Stimulated activated CD8-positive, alpha-beta memory T cell treated with anti-CD3 and anti-CD28 coated beads, Interleukin-7, amount 100 ng/mL, for 4 hours (primary cell): ENCODE data around the gene C3orf70.

Experiments
- DNase-seq, 2 donors: peaks; one replicate each; pipeline ENCODE4 v3.0.0-alpha.2; 2020; ENCODE audit warnings: low read depth in 2 of 2

Gene C3orf70

GRCh38 chr3:185087419-185087818 lies 65.4 kb downstream of the C3orf70 start:
- no peak for DNase-seq

- DNase-seq, result no peak
Observed at GRCh38 chr3:185084901-185085300, 68.0 kb downstream of the C3orf70 start.

GRCh38 chr3:185084402-185084801 lies 68.5 kb downstream of the C3orf70 start:
- DNase-seq, result no peak

- no peak for DNase-seq
Observed at GRCh38 chr3:185082829-185083228, 70.0 kb downstream of the C3orf70 start.

GRCh38 chr3:185082149-185082548 lies 70.7 kb downstream of the C3orf70 start:
- DNase-seq, result no peak

- DNase-seq, result no peak
Observed at GRCh38 chr3:185081521-185081920, 71.3 kb downstream of the C3orf70 start.

- no peak for DNase-seq
Observed at GRCh38 chr3:185079625-185080024, 73.2 kb downstream of the C3orf70 start.

GRCh38 chr3:185076219-185076618 lies 76.6 kb downstream of the C3orf70 start:
- DNase-seq, result no peak

- no peak for DNase-seq
Observed at GRCh38 chr3:185075547-185075946, 77.3 kb downstream of the C3orf70 start.

GRCh38 chr3:185071287-185071800 lies 81.5 kb downstream of the C3orf70 start:
- no peak for DNase-seq

GRCh38 chr3:185070491-185071286 lies 82.2 kb downstream of the C3orf70 start:
- DNase-seq, result no peak

GRCh38 chr3:185069037-185070030 lies 83.5 kb downstream of the C3orf70 start:
- DNase-seq, result no peak

GRCh38 chr3:185067173-185067572 lies 85.7 kb downstream of the C3orf70 start:
- DNase-seq, result no peak

GRCh38 chr3:185066251-185066650 lies 86.6 kb downstream of the C3orf70 start:
- DNase-seq, result no peak

GRCh38 chr3:185065059-185065458 lies 87.8 kb downstream of the C3orf70 start:
- no peak for DNase-seq

- DNase-seq, result no peak
Observed at GRCh38 chr3:185063431-185063830, 89.4 kb downstream of the C3orf70 start.

GRCh38 chr3:185062191-185062590 lies 90.7 kb downstream of the C3orf70 start:
- no peak for DNase-seq

GRCh38 chr3:185060655-185061054 lies 92.2 kb downstream of the C3orf70 start:
- DNase-seq, result no peak

GRCh38 chr3:185059766-185060165 lies 93.1 kb downstream of the C3orf70 start:
- DNase-seq, result no peak

GRCh38 chr3:185058796-185059195 lies 94.1 kb downstream of the C3orf70 start:
- no peak for DNase-seq

GRCh38 chr3:185057829-185058228 lies 95.0 kb downstream of the C3orf70 start:
- DNase-seq, result no peak

GRCh38 chr3:185056908-185057307 lies 96.0 kb downstream of the C3orf70 start:
- DNase-seq, result no peak
